ENCODE measurements around the gene CALM1.
"Not testable (repeated sequence)": the region's sequence is repeated elsewhere in the genome, so short reads cannot be mapped to it uniquely, and the experiment has no call there.

The CALM1 gene

DNA sequence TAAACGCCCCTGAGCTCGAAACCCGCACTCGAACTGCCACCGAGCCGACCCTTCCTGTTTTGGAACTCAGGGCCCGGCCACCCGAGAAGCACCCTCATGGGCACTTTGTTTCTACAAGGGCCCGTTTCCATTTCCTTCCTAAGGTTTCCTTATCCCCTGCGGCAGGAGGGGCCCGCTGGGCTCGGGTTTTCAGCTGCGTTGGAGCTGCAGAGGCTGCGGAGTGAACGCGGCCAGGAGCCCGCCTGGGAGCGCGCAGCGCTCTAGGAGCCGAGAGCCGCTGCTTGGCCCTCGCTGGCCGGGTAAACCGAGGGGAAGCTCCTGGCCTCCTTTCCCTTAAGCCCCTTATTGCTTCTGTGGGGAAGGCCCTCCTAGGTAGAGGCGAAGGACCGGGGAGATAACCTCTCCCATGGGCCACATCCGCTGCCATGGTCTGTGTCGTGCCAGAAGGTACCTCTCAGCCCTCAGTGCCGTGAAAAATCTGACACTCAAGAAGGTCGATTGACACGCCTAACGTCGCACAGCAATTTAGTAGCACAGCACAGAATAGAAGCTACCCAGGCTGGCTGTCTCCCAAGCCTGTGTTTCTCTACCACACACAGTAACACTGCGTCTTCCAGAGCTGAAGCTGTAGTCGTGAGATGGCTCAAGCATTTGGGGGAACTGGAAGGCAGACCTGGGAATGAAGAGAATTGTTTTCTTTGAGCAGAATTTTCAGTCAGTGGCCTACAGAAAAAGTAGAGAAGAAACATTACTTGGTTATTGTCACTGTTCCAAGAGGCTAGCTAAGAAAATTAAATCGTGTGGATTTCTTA is 12.9 kb upstream of the CALM1 start:
- H3K27ac ChIP-seq, result peak overlapping the region; percentile 80
- TF ChIP-seq, protein P1, sequence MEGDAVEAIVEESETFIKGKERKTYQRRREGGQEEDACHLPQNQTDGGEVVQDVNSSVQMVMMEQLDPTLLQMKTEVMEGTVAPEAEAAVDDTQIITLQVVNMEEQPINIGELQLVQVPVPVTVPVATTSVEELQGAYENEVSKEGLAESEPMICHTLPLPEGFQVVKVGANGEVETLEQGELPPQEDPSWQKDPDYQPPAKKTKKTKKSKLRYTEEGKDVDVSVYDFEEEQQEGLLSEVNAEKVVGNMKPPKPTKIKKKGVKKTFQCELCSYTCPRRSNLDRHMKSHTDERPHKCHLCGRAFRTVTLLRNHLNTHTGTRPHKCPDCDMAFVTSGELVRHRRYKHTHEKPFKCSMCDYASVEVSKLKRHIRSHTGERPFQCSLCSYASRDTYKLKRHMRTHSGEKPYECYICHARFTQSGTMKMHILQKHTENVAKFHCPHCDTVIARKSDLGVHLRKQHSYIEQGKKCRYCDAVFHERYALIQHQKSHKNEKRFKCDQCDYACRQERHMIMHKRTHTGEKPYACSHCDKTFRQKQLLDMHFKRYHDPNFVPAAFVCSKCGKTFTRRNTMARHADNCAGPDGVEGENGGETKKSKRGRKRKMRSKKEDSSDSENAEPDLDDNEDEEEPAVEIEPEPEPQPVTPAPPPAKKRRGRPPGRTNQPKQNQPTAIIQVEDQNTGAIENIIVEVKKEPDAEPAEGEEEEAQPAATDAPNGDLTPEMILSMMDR (IDR thresholded peaks at IDR 0.05), result no peak

GRCh38 chr14:90384543-90384911 is 12.3 kb upstream of the CALM1 start:
- TF ChIP-seq ZFX (IDR thresholded peaks at IDR 0.05; ENCODE audit: borderline replicate concordance), result no peak
- TF ChIP-seq, protein P1 (IDR thresholded peaks at IDR 0.05), result no peak
- H3K27ac ChIP-seq, result no peak overlapping the region

GRCh38 chr14:90386321-90386720 is 10.5 kb upstream of the CALM1 start:
- H3K27ac ChIP-seq, result no peak overlapping the region
- TF ChIP-seq, protein P1 (IDR thresholded peaks at IDR 0.05), result no peak
- no peak for TF ChIP-seq ZFX (IDR thresholded peaks at IDR 0.05; ENCODE audit: borderline replicate concordance)

- TF ChIP-seq, protein P1 (IDR thresholded peaks at IDR 0.05), result no peak
- H3K27ac ChIP-seq, result no peak overlapping the region
Observed at GRCh38 chr14:90387206-90387760, 9.5 kb upstream of the CALM1 start.

GRCh38 chr14:90388437-90388836 is 8.4 kb upstream of the CALM1 start:
- TF ChIP-seq, protein P1 (IDR thresholded peaks at IDR 0.05), result no peak
- TF ChIP-seq ZFX (IDR thresholded peaks at IDR 0.05; ENCODE audit: borderline replicate concordance), result no peak
- H3K27ac ChIP-seq, result no peak overlapping the region

GRCh38 chr14:90388982-90389381 is 7.8 kb upstream of the CALM1 start:
- TF ChIP-seq ZFX (IDR thresholded peaks at IDR 0.05; ENCODE audit: borderline replicate concordance), result no peak
- TF ChIP-seq, protein P1 (IDR thresholded peaks at IDR 0.05), result no peak
- no peak overlapping the region for H3K27ac ChIP-seq

- TF ChIP-seq, protein P1 (IDR thresholded peaks at IDR 0.05), result no peak
- TF ChIP-seq ZFX (IDR thresholded peaks at IDR 0.05; ENCODE audit: borderline replicate concordance), result no peak
- no peak overlapping the region for H3K27ac ChIP-seq
Observed at GRCh38 chr14:90393966-90394365, 2.9 kb upstream of the CALM1 start.

DNA sequence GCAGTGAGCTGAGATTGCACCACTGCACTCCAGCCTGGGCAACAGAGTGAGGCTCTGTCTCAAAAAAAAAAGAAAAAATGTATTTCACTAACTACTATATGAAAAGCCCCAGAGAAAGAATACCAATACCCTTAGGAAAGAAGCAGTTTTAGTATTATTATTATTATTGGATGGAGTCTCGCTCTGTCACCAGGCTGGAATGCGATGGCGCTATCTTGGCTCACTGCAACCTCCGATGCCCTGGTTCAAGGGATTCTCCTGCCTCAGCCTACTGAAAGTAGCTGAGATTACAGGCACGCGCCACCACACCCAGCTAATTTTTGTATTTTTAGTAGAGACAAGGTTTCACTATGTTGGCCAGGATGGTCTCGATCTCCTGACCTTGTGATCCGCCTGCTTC is 2.0 kb upstream of the CALM1 start:
- not testable (repeated sequence) for H3K27ac ChIP-seq
